Gastroesophageal sphincter (tissue), 3 donors: ENCODE results near the gene SPINK14.

Experiments
- CTCF ChIP-seq, 4 experiments: fragments of 200-600 bp in 2 of 4; fragments of 450-650 bp in 2 of 4; sonication (generic) in 1 of 4; IDR thresholded peaks; one replicate each; pipeline ENCODE4 v1.5.1; 2017 to 2019; ENCODE audit warnings: antibody characterized with exemption in 4 of 4, mild to moderate bottlenecking in 2 of 4, moderate library complexity in 2 of 4
- EP300 ChIP-seq: sonication (generic); formaldehyde crosslinking; IDR thresholded peaks from one replicate; pipeline ENCODE4 v1.6.1; 2017; ENCODE audit warnings: antibody characterized with exemption, mild to moderate bottlenecking
- POLR2A ChIP-seq, 2 donors: fragments of 450-650 bp; IDR thresholded peaks; one replicate each; pipeline ENCODE4 v1.6.1; 2017; ENCODE audit warnings: antibody characterized with exemption in 2 of 2, mild to moderate bottlenecking in 2 of 2, moderate library complexity in 1 of 2

GRCh38 chr5:148152781-148153180 is 15.6 kb upstream of the SPINK14 start:
- no peak for TF ChIP-seq POLR2A (IDR thresholded peaks at IDR 0.05)
- TF ChIP-seq CTCF (IDR thresholded peaks at IDR 0.05), result no peak
- no peak for TF ChIP-seq EP300
